Effector memory CD8-positive, alpha-beta T cell (primary cell): ENCODE measurements around the gene TTC9C.
"Not testable (repeated sequence)": the region's sequence is repeated elsewhere in the genome, so short reads cannot be mapped to it uniquely, and the experiment has no call there.

Experiments
- ATAC-seq: fragments of 150-1000 bp; cut with Tn5 transposase; replicated peaks from 2 replicates; pipeline ENCODE4 v1.10.0; 2021; ENCODE audit warnings: mild to moderate bottlenecking, moderate library complexity
- DNase-seq, 3 experiments: peaks; one replicate each; pipeline ENCODE4 v3.0.0; 2021
- H3K27ac Mint-ChIP-seq, 2 donors: one replicate each; pipeline ENCODE4 v1.8.0; 2022; ENCODE audit warnings: mild to moderate bottlenecking in 2 of 2, mixed read lengths in 2 of 2, moderate library complexity in 2 of 2
- H3K27me3 Mint-ChIP-seq, 2 donors: one replicate each; pipeline ENCODE4 v1.8.0; 2022; ENCODE audit warnings: mixed read lengths in 2 of 2
- H3K36me3 Mint-ChIP-seq: one replicate; pipeline ENCODE4 v1.8.0; 2022; ENCODE audit warnings: mild to moderate bottlenecking, moderate library complexity, mixed read lengths; ENCODE audit not compliant: insufficient read depth
- H3K4me1 Mint-ChIP-seq, 2 donors: one replicate each; pipeline ENCODE4 v1.8.0; 2022; ENCODE audit warnings: low read depth in 2 of 2, mixed read lengths in 2 of 2
- H3K4me3 Mint-ChIP-seq, 2 donors: one replicate each; pipeline ENCODE4 v1.8.0; 2022; ENCODE audit warnings: mild to moderate bottlenecking in 2 of 2, mixed read lengths in 2 of 2, moderate library complexity in 2 of 2
- H3K9me3 Mint-ChIP-seq, 2 donors: one replicate each; pipeline ENCODE4 v1.8.0; 2022; ENCODE audit warnings: mixed read lengths in 2 of 2
- total RNA-seq, 9 experiments: gene quantifications; one replicate each; lab custom pipeline; 2026; lab: John Stamatoyannopoulos, UW

Gene TTC9C
- total RNA-seq, result 3.4 to 29.0 (median 16.0) reads per million in 9 experiments

- Mint-ChIP-seq H3K9me3 (no peaks in the 10 kb centered on the region), H3K27ac (peak within 1 kb of the TSS; percentile 98 to 99), H3K4me1 (peaks cover 37 to 43% of the 10 kb centered on the region in 2 donors), H3K4me3 (peak within 1 kb of the TSS; percentile 96 to 97), H3K27me3 (no peaks in the 10 kb centered on the region), H3K36me3 (peaks cover 72% of the 10 kb centered on the region)
- DNase-seq, result peak; percentile 71 to 78 (median 77)
- ATAC-seq, result peak; percentile 35
Observed at GRCh38 chr11:62728171-62728988, at the start of gene TTC9C. TTC9C (plus strand) TSS chr11:62728486; CDS start chr11:62728849, 363 bp downstream.

- peaks cover 25 to 28% of the 10 kb centered on the region in 2 donors for H3K4me1 Mint-ChIP-seq
- H3K36me3 Mint-ChIP-seq, result peaks cover 42% of the 10 kb centered on the region
- H3K27ac Mint-ChIP-seq, result peak within 1 kb of the TSS; percentile 98 to 99
- H3K27me3 Mint-ChIP-seq, result no peaks in the 10 kb centered on the region
- DNase-seq (peak; percentile 74 to 75 (median 75)), ATAC-seq (peak; percentile 83)
- H3K4me3 Mint-ChIP-seq, result peak within 1 kb of the TSS; percentile 86 to 87
- H3K9me3 Mint-ChIP-seq, result no peaks in the 10 kb centered on the region
Observed at GRCh38 chr11:62678770-62679696, 49.3 kb upstream of the TTC9C start, which contains the start of gene UBXN1. UBXN1 (minus strand) TSS chr11:62679073; CDS start chr11:62678923, 150 bp downstream.

GRCh38 chr11:62680825-62681240, 47.5 kb upstream of the TTC9C start:
- Mint-ChIP-seq H3K36me3 (peaks cover 30% of the 10 kb centered on the region), H3K27me3 (no peaks in the 10 kb centered on the region), H3K4me3 (peak overlapping the region; percentile 38 to 87), H3K27ac (peak overlapping the region in 1 of 2 donors; percentile 69), H3K9me3 (no peaks in the 10 kb centered on the region), H3K4me1 (peaks cover 24 to 25% of the 10 kb centered on the region in 2 donors)
- peak; percentile 39 for ATAC-seq
- DNase-seq, result peak in 1 of 3 experiments; percentile 7

GRCh38 chr11:62682518-62682917, 45.8 kb upstream of the TTC9C start:
- no peak overlapping the region for H3K27ac Mint-ChIP-seq
- no peak overlapping the region for H3K4me3 Mint-ChIP-seq
- ATAC-seq (no peak), DNase-seq (no peak)
- H3K27me3 Mint-ChIP-seq, result no peaks in the 10 kb centered on the region
- peaks cover 15% of the 10 kb centered on the region for H3K36me3 Mint-ChIP-seq
- no peaks in the 10 kb centered on the region for H3K9me3 Mint-ChIP-seq
- H3K4me1 Mint-ChIP-seq, result peaks cover 15 to 16% of the 10 kb centered on the region in 2 donors

GRCh38 chr11:62687508-62688396, 40.5 kb upstream of the TTC9C start:
- no peaks in the 10 kb centered on the region for H3K27me3 Mint-ChIP-seq
- H3K27ac Mint-ChIP-seq, result no peak overlapping the region
- H3K4me3 Mint-ChIP-seq, result no peak overlapping the region
- H3K4me1 Mint-ChIP-seq, result no peaks in the 10 kb centered on the region
- no peak for ATAC-seq
- no peak for DNase-seq
- H3K36me3 Mint-ChIP-seq, result peaks cover 3% of the 10 kb centered on the region
- H3K9me3 Mint-ChIP-seq, result no peaks in the 10 kb centered on the region

- no peak for DNase-seq
- H3K27me3 Mint-ChIP-seq, result no peaks in the 10 kb centered on the region
- no peaks in the 10 kb centered on the region for H3K9me3 Mint-ChIP-seq
- no peak overlapping the region for H3K27ac Mint-ChIP-seq
- no peak overlapping the region for H3K4me3 Mint-ChIP-seq
- no peaks in the 10 kb centered on the region for H3K4me1 Mint-ChIP-seq
- H3K36me3 Mint-ChIP-seq, result peaks cover 3% of the 10 kb centered on the region
- no peak for ATAC-seq
Observed at GRCh38 chr11:62688491-62688890, 39.8 kb upstream of the TTC9C start.

GRCh38 chr11:62689421-62690183, 38.7 kb upstream of the TTC9C start, which contains the start of gene LRRN4CL:
LRRN4CL (minus strand) TSS chr11:62689530; CDS start chr11:62688508, 1,022 bp downstream.
- Mint-ChIP-seq H3K36me3 (peaks cover 3% of the 10 kb centered on the region), H3K4me1 (peaks cover under 1 to 2% of the 10 kb centered on the region in 2 donors), H3K4me3 (no peak within 1 kb of the TSS), H3K27me3 (no peaks in the 10 kb centered on the region), H3K9me3 (no peaks in the 10 kb centered on the region), H3K27ac (no peak within 1 kb of the TSS)
- DNase-seq (no peak), ATAC-seq (no peak)

GRCh38 chr11:62693624-62694023, 34.7 kb upstream of the TTC9C start:
- not testable (repeated sequence) for DNase-seq, H3K27me3 Mint-ChIP-seq, H3K4me1 Mint-ChIP-seq, H3K9me3 Mint-ChIP-seq, ATAC-seq, H3K4me3 Mint-ChIP-seq, H3K27ac Mint-ChIP-seq
- peaks cover 11% of the 10 kb centered on the region for H3K36me3 Mint-ChIP-seq

GRCh38 chr11:62694455-62695167, 33.7 kb upstream of the TTC9C start:
- H3K27ac Mint-ChIP-seq, result peak overlapping the region; percentile 18 to 22
- DNase-seq (peak; percentile 74 to 76 (median 74)), ATAC-seq (peak; percentile 85)
- H3K9me3 Mint-ChIP-seq, result no peaks in the 10 kb centered on the region
- H3K4me1 Mint-ChIP-seq, result peaks cover 5 to 6% of the 10 kb centered on the region in 2 donors
- no peak overlapping the region for H3K4me3 Mint-ChIP-seq
- peaks cover 8% of the 10 kb centered on the region for H3K36me3 Mint-ChIP-seq
- no peaks in the 10 kb centered on the region for H3K27me3 Mint-ChIP-seq

- no peak for ATAC-seq
- Mint-ChIP-seq H3K9me3 (no peaks in the 10 kb centered on the region), H3K36me3 (peaks cover 28% of the 10 kb centered on the region), H3K4me3 (no peak overlapping the region), H3K27me3 (no peaks in the 10 kb centered on the region), H3K4me1 (peaks cover 13 to 15% of the 10 kb centered on the region in 2 donors), H3K27ac (no peak overlapping the region)
- DNase-seq, result no peak
Observed at GRCh38 chr11:62702246-62702645, 26.0 kb upstream of the TTC9C start.

GRCh38 chr11:62703921-62704320, 24.4 kb upstream of the TTC9C start:
- Mint-ChIP-seq H3K36me3 (peaks cover 25% of the 10 kb centered on the region), H3K4me1 (peaks cover 18 to 22% of the 10 kb centered on the region in 2 donors), H3K4me3 (peak overlapping the region in 1 of 2 donors; percentile 8)
- DNase-seq, ATAC-seq, H3K9me3 Mint-ChIP-seq, H3K27me3 Mint-ChIP-seq, H3K27ac Mint-ChIP-seq: not testable (repeated sequence)
